ENCODE measurements around the gene PLA2G2C. TPM values are rescaled to one million over a fixed set of nuclear protein-coding genes. Genes with fewer than 3 reads are reported as not detected.
"Not testable (repeated sequence)": the region's sequence is repeated elsewhere in the genome, so short reads cannot be mapped to it uniquely, and the experiment has no call there.

The PLA2G2C gene
- total and polyA plus RNA-seq, 9 donors, result 0.02 TPM; not detected in 8

GRCh38 chr1:20137604-20138003 is 48.7 kb downstream of the PLA2G2C start:
- H3K4me1 ChIP-seq (ENCODE audit: insufficient read depth), result no peaks in the 10 kb centered on the region
- 95 to 100% (median 95%) methylated on average over 1 of the region's 1 CpG for WGBS, 3 donors
- intact Hi-C loops (cut with DNase I), result no loop called here
- no peaks in the 10 kb centered on the region for H3K27me3 ChIP-seq
- H3K4me3 ChIP-seq, result no peak overlapping the region
- no peak for TF ChIP-seq POLR2A (IDR thresholded peaks at IDR 0.05)
- no peak for TF ChIP-seq EP300 (IDR thresholded peaks at IDR 0.05)
- TF ChIP-seq CTCF (IDR thresholded peaks at IDR 0.05), result no peak
- no peak for DNase-seq
- H3K36me3 ChIP-seq, result no peaks in the 10 kb centered on the region
- no peaks in the 10 kb centered on the region for H3K9me3 ChIP-seq
- no peak overlapping the region for H3K27ac ChIP-seq

- Histone ChIP-seq H3K4me3 (no peak overlapping the region), H3K27ac (no peak overlapping the region), H3K27me3 (no peaks in the 10 kb centered on the region), H3K36me3 (no peaks in the 10 kb centered on the region), H3K4me1 (ENCODE audit: insufficient read depth) (no peaks in the 10 kb centered on the region), H3K9me3 (no peaks in the 10 kb centered on the region)
- intact Hi-C loops (cut with DNase I), result no loop called here
- DNase-seq, result no peak
- TF ChIP-seq CTCF (IDR thresholded peaks at IDR 0.05), result no peak
- no peak for TF ChIP-seq EP300 (IDR thresholded peaks at IDR 0.05)
- no peak for TF ChIP-seq POLR2A (IDR thresholded peaks at IDR 0.05)
- 93 to 98% (median 96%) methylated on average over 4 of the region's 4 CpGs for WGBS, 3 donors
Observed at GRCh38 chr1:20137055-20137454, 49.3 kb downstream of the PLA2G2C start.

- Histone ChIP-seq H3K4me3 (no peak overlapping the region), H3K9me3 (no peaks in the 10 kb centered on the region), H3K27ac (no peak overlapping the region), H3K4me1 (ENCODE audit: insufficient read depth) (no peaks in the 10 kb centered on the region), H3K27me3 (no peaks in the 10 kb centered on the region), H3K36me3 (no peaks in the 10 kb centered on the region)
- TF ChIP-seq EP300 (IDR thresholded peaks at IDR 0.05), result no peak
- no peak for TF ChIP-seq CTCF (IDR thresholded peaks at IDR 0.05)
- no peak for TF ChIP-seq POLR2A (IDR thresholded peaks at IDR 0.05)
- DNase-seq, result no peak
- 90 to 95% (median 93%) methylated on average over 3 of the region's 3 CpGs for WGBS, 3 donors
- intact Hi-C loops (cut with DNase I), result no loop called here
Observed at GRCh38 chr1:20136249-20136648, 50.1 kb downstream of the PLA2G2C start.

GRCh38 chr1:20134995-20135394 is 51.3 kb downstream of the PLA2G2C start:
- no peak for DNase-seq
- Histone ChIP-seq H3K27me3 (no peaks in the 10 kb centered on the region), H3K4me3 (no peak overlapping the region), H3K4me1 (ENCODE audit: insufficient read depth) (no peaks in the 10 kb centered on the region), H3K27ac (no peak overlapping the region), H3K36me3 (no peaks in the 10 kb centered on the region), H3K9me3 (no peaks in the 10 kb centered on the region)
- TF ChIP-seq EP300 (IDR thresholded peaks at IDR 0.05), result no peak
- TF ChIP-seq POLR2A (IDR thresholded peaks at IDR 0.05), result no peak
- TF ChIP-seq CTCF (IDR thresholded peaks at IDR 0.05), result no peak
- intact Hi-C loops (cut with DNase I), result no loop called here
- 83 to 86% (median 85%) methylated on average over 3 of the region's 3 CpGs for WGBS, 3 donors

GRCh38 chr1:20130518-20130917 is 55.8 kb downstream of the PLA2G2C start:
- H3K27ac ChIP-seq; DNase-seq; H3K27me3 ChIP-seq; H3K9me3 ChIP-seq; H3K4me1 ChIP-seq (ENCODE audit: insufficient read depth); H3K4me3 ChIP-seq; H3K36me3 ChIP-seq; intact Hi-C loops (cut with DNase I): not testable (repeated sequence)
- WGBS, 3 donors, result 90 to 95% (median 92%) methylated on average over 3 of the region's 3 CpGs
